GM21528 (cell line): Measurements from ENCODE around the gene UNC45B.
"Not testable (repeated sequence)": the region's sequence is repeated elsewhere in the genome, so short reads cannot be mapped to it uniquely, and the experiment has no call there.

Experiments used
- ATAC-seq: cut with Tn5 transposase; IDR thresholded peaks from one replicate; pipeline ENCODE4 v1.9.1; 2021; ENCODE audit warnings: mild to moderate bottlenecking, moderate library complexity; ENCODE audit not compliant: unreplicated experiment, low FRiP score

UNC45B gene

GRCh38 chr17:35147375-35147905, at the start of gene UNC45B:
UNC45B (plus strand) TSS chr17:35147817; CDS start chr17:35148264, 447 bp downstream.
- ATAC-seq: no peak

GRCh38 chr17:35099908-35100307, 47.7 kb upstream of the UNC45B start:
- no peak for ATAC-seq

GRCh38 chr17:35101036-35101435, 46.6 kb upstream of the UNC45B start:
- ATAC-seq: no peak

- ATAC-seq: no peak
Measured at GRCh38 chr17:35101725-35102124, 45.9 kb upstream of the UNC45B start.

- no peak for ATAC-seq
Measured at GRCh38 chr17:35103271-35103670, 44.3 kb upstream of the UNC45B start.

GRCh38 chr17:35104844-35105450, 42.7 kb upstream of the UNC45B start:
- ATAC-seq: no peak

- ATAC-seq: not testable (repeated sequence)
Measured at GRCh38 chr17:35110791-35111190, 36.8 kb upstream of the UNC45B start.

GRCh38 chr17:35116845-35117244, 30.8 kb upstream of the UNC45B start:
- ATAC-seq: no peak

GRCh38 chr17:35117984-35118383, 29.6 kb upstream of the UNC45B start:
- ATAC-seq: no peak

- ATAC-seq: peak; percentile 68
Measured at GRCh38 chr17:35119370-35120165, 28.0 kb upstream of the UNC45B start, which contains the start of gene RAD51D. RAD51D (minus strand) TSS chr17:35119860; CDS start chr17:35119613, 247 bp downstream.

GRCh38 chr17:35121315-35121714, 26.3 kb upstream of the UNC45B start, which contains the start of gene FNDC8:
FNDC8 (plus strand) TSS chr17:35121615; CDS start chr17:35121694, 79 bp downstream.
- ATAC-seq: no peak

- ATAC-seq: no peak
Measured at GRCh38 chr17:35127751-35128514, 19.7 kb upstream of the UNC45B start.

- no peak for ATAC-seq
Measured at GRCh38 chr17:35129154-35129972, 18.3 kb upstream of the UNC45B start.

- no peak for ATAC-seq
Measured at GRCh38 chr17:35129973-35130351, 17.7 kb upstream of the UNC45B start.

- no peak for ATAC-seq
Measured at GRCh38 chr17:35130392-35130791, 17.2 kb upstream of the UNC45B start.

GRCh38 chr17:35132099-35132498, 15.5 kb upstream of the UNC45B start:
- no peak for ATAC-seq

- no peak for ATAC-seq
Measured at GRCh38 chr17:35132816-35133550, 14.6 kb upstream of the UNC45B start.

GRCh38 chr17:35135322-35135721, 12.3 kb upstream of the UNC45B start:
- no peak for ATAC-seq

GRCh38 chr17:35138218-35138617, 9.4 kb upstream of the UNC45B start:
- no peak for ATAC-seq
